Fibroblast of lung (primary cell): Measurements from ENCODE around the gene PACS2. TPM values are rescaled to one million over a fixed set of nuclear protein-coding genes. Genes with fewer than 3 reads are reported as not detected.

ENCODE experiments used
- DNase-seq, 2 donors: peaks; one replicate each; pipeline versions ENCODE4 v3.0.0 to v3.0.0-alpha.2; 2010; ENCODE audit warnings: low read depth in 2 of 2
- H2AFZ ChIP-seq: 2 replicates; pipeline ENCODE4 v1.5.1; 2012; ENCODE audit warnings: low read length, control low read depth, inconsistent platforms
- H3K27ac ChIP-seq: 2 replicates; pipeline ENCODE4 v1.5.1; 2011; ENCODE audit warnings: low read length, control low read depth; ENCODE audit not compliant: insufficient read depth
- H3K27me3 ChIP-seq: 2 replicates; pipeline ENCODE4 v1.5.1; 2011; ENCODE audit warnings: mild to moderate bottlenecking, low read length; ENCODE audit not compliant: control insufficient read depth, insufficient read depth
- H3K36me3 ChIP-seq: 2 replicates; pipeline ENCODE4 v1.5.1; 2011; ENCODE audit warnings: low read length; ENCODE audit not compliant: control insufficient read depth, insufficient read depth
- H3K4me1 ChIP-seq: 2 replicates; pipeline ENCODE4 v1.5.1; 2011; ENCODE audit warnings: low read length; ENCODE audit not compliant: control insufficient read depth, insufficient read depth; ENCODE audit errors: extremely low read depth
- H3K4me2 ChIP-seq: 2 replicates; pipeline ENCODE4 v1.5.1; 2011; ENCODE audit warnings: low read length, control low read depth; ENCODE audit not compliant: insufficient read depth; ENCODE audit errors: extremely low read depth
- H3K4me3 ChIP-seq, 4 experiments: fragments of 200-600 bp in 1 of 4; sonication (generic) in 1 of 4; replicated peaks in 1 of 4; 2 replicates each; pipeline ENCODE4 v1.5.1; 2011 to 2016; ENCODE audit warnings: low read length in 4 of 4, low read depth in 3 of 4, mild to moderate bottlenecking in 3 of 4, control low read depth in 2 of 4, inconsistent platforms in 1 of 4, mixed read lengths in 1 of 4; ENCODE audit not compliant: insufficient read depth in 1 of 4; ENCODE audit errors: control extremely low read depth in 1 of 4
- H3K79me2 ChIP-seq: 2 replicates; pipeline ENCODE4 v1.5.1; 2012; ENCODE audit warnings: mild to moderate bottlenecking, low read length, inconsistent platforms; ENCODE audit not compliant: control insufficient read depth, insufficient read depth
- H3K9ac ChIP-seq: 2 replicates; pipeline ENCODE4 v1.5.1; 2011; ENCODE audit warnings: mild to moderate bottlenecking, low read length, control low read depth; ENCODE audit not compliant: insufficient read depth
- H3K9me3 ChIP-seq: 2 replicates; pipeline ENCODE4 v1.5.1; 2012; ENCODE audit warnings: low read depth, low read length; ENCODE audit not compliant: control insufficient read depth, insufficient read depth
- H4K20me1 ChIP-seq: 2 replicates; pipeline ENCODE4 v1.5.1; 2011; ENCODE audit warnings: low read length; ENCODE audit not compliant: control insufficient read depth, insufficient read depth; ENCODE audit errors: extremely low read depth
- EZH2 ChIP-seq: IDR thresholded peaks from 2 replicates; pipeline ENCODE4 v1.5.1; 2012; ENCODE audit warnings: low read length, control low read depth, mild to moderate bottlenecking; ENCODE audit errors: missing control alignments
- polyA plus RNA-seq, 2 donors: library from polyadenylated mRNA; depleted of rRNA in 1 of 2; stranded (reverse) in 1 of 2; unstranded in 1 of 2; fragments of >200 nt; gene quantifications; 2 replicates each; pipeline ENCODE4 v1.2.1, GENCODE V29; 2011 to 2012; ENCODE audit warnings: missing spikeins in 1 of 2
- total RNA-seq: library from RNA; depleted of rRNA; stranded (reverse); fragments of >200 nt; gene quantifications from 2 replicates; pipeline ENCODE4 v1.2.1, GENCODE V29; 2014
- TF ChIP-seq, protein P1 (sequence below), 2 donors: IDR thresholded peaks in 1 of 2; conservative IDR thresholded peaks in 1 of 2; 1 replicate in 1 of 2; 2 replicates in 1 of 2; pipeline ENCODE4 v1.5.1; 2011 to 2012; ENCODE audit warnings: low read length in 2 of 2, control low read depth in 1 of 2, inconsistent platforms in 1 of 2, low read depth in 1 of 2, mild to moderate bottlenecking in 1 of 2

Gene PACS2
- total and polyA plus RNA-seq, 2 donors (not counting 1 experiment from before 2014, with no cell fraction given), result 20.3 to 52.5 TPM

DNA sequence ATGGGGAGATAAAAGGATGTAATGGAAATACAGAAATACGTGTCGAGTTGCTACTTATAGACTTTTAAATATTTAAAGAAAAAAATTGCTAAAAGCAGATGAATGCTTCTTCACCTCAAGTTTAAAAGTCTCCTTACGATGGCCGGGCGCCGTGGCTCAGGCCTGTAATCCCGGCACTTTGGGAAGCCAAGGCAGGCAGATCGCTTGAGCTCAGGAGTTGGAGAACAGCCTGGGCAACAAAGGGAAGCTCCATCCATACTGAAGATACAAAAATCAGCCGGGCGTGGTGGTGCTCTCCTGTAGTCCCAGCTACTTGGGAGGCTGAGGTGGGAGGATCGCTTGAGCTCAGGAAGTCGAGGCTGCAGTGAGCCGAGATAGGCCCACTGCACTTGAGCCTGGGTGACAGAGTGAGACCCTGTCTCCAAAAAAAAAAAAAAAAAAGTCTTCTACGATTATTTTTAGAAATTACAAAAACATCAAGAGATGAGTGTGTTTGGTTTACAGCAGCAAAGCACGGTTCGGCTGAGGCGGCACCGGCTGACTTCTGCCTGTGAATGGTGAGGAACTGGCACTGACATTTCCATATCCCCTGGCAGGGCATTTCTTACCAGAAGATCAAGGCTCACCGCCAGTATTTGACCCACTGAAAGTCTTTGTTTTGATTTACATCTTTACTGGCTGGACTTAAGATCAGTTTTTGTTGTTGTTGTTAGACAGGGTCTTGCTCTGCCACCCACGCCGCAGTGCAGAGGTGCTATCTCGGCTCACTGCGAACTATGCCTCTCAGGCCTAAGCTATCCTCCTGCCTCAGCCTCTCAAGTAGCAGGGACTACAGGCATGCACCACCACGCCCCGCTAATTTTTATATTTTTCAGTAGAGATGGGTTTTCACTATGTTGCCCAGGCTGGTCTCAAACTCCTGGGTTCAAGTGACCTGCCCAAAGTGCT lies 101.2 kb downstream of the PACS2 start:
- no peaks in the 10 kb centered on the region for H4K20me1 ChIP-seq
- no peak for DNase-seq
- no peaks in the 10 kb centered on the region for H3K27me3 ChIP-seq
- H3K9ac ChIP-seq, result no peak overlapping the region
- H3K27ac ChIP-seq, result no peak overlapping the region
- peaks cover 10% of the 10 kb centered on the region for H3K79me2 ChIP-seq
- H3K9me3 ChIP-seq, result no peaks in the 10 kb centered on the region
- H3K4me1 ChIP-seq, result peaks cover 4% of the 10 kb centered on the region
- H3K4me2 ChIP-seq, result peak overlapping the region; percentile 58
- no peak for TF ChIP-seq EZH2
- TF ChIP-seq, protein P1, sequence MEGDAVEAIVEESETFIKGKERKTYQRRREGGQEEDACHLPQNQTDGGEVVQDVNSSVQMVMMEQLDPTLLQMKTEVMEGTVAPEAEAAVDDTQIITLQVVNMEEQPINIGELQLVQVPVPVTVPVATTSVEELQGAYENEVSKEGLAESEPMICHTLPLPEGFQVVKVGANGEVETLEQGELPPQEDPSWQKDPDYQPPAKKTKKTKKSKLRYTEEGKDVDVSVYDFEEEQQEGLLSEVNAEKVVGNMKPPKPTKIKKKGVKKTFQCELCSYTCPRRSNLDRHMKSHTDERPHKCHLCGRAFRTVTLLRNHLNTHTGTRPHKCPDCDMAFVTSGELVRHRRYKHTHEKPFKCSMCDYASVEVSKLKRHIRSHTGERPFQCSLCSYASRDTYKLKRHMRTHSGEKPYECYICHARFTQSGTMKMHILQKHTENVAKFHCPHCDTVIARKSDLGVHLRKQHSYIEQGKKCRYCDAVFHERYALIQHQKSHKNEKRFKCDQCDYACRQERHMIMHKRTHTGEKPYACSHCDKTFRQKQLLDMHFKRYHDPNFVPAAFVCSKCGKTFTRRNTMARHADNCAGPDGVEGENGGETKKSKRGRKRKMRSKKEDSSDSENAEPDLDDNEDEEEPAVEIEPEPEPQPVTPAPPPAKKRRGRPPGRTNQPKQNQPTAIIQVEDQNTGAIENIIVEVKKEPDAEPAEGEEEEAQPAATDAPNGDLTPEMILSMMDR (conservative IDR thresholded peaks at IDR 0.05 in 1 of 2, IDR thresholded peaks at IDR 0.05 in 1 of 2; ENCODE audit: low read depth in 1 of 2, low read length in 2 of 2), result no peak
- peak overlapping the region in 2 of 4 experiments; percentile 54 for H3K4me3 ChIP-seq
- peak overlapping the region; percentile 38 for H2AFZ ChIP-seq
- no peaks in the 10 kb centered on the region for H3K36me3 ChIP-seq

DNA sequence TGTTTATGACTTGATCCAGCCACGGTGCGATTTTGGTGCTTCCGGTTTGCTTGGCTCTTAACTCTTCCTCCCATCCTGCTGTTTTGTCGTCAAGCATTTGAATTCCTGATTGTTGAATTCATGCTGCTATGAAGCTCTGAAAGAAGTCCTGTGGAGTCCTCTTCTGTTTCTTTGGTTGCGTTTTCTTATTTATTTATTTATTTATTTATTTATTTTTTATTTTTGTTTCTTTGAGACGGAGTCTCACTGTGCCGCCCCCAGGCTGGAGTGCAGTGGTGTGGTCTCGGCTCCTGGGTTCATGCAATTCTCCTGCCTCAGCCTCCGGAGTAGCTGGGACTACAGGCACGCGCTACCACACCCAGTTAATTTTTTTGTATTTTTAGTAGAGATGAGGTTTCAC lies 102.1 kb downstream of the PACS2 start:
- Histone ChIP-seq H3K27me3 (no peaks in the 10 kb centered on the region), H4K20me1 (no peaks in the 10 kb centered on the region), H3K9me3 (no peaks in the 10 kb centered on the region), H3K4me1 (peaks cover 10% of the 10 kb centered on the region), H3K27ac (no peak overlapping the region), H2AFZ (no peak overlapping the region), H3K4me2 (no peak overlapping the region), H3K4me3 (no peak overlapping the region), H3K36me3 (no peaks in the 10 kb centered on the region), H3K79me2 (peaks cover 19% of the 10 kb centered on the region), H3K9ac (no peak overlapping the region)
- TF ChIP-seq, protein P1 (conservative IDR thresholded peaks at IDR 0.05 in 1 of 2, IDR thresholded peaks at IDR 0.05 in 1 of 2; ENCODE audit: low read depth in 1 of 2, low read length in 2 of 2), result no peak
- TF ChIP-seq EZH2, result no peak
- no peak for DNase-seq

DNA sequence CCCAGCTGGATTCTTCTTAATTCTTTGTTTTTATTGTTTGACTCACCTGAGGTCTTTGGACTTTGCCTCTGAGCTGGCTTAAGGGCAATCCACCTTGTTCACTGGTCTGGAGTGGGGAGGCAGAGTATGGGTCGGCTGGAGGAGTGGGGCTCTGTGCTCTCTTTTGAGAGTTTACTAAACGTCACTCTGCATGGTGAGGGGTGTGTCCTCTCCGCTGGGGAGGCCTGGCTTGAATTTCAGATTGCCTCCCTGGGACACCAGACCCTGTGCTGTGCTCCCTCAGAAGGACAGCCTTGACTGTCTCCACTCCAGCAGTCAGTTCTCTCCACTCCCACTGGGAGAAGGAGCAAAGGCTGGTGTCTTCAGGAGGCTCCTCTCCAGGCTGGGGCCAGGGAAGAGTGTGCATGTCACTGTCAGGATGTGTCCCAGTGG lies 103.2 kb downstream of the PACS2 start:
- no peak for DNase-seq
- no peaks in the 10 kb centered on the region for H3K27me3 ChIP-seq
- H3K36me3 ChIP-seq, result no peaks in the 10 kb centered on the region
- no peak overlapping the region for H3K4me3 ChIP-seq
- H3K27ac ChIP-seq, result no peak overlapping the region
- no peak overlapping the region for H3K9ac ChIP-seq
- TF ChIP-seq, protein P1 (conservative IDR thresholded peaks at IDR 0.05 in 1 of 2, IDR thresholded peaks at IDR 0.05 in 1 of 2; ENCODE audit: low read depth in 1 of 2, low read length in 2 of 2), result no peak
- no peak for TF ChIP-seq EZH2
- no peak overlapping the region for H2AFZ ChIP-seq
- peaks cover 11% of the 10 kb centered on the region for H3K4me1 ChIP-seq
- no peaks in the 10 kb centered on the region for H4K20me1 ChIP-seq
- H3K4me2 ChIP-seq, result no peak overlapping the region
- peaks cover 28% of the 10 kb centered on the region for H3K79me2 ChIP-seq
- H3K9me3 ChIP-seq, result no peaks in the 10 kb centered on the region
